Liver (tissue), 9 donors: ENCODE results near the gene PEX14. TPM values are rescaled to one million over a fixed set of nuclear protein-coding genes. Genes with fewer than 3 reads are reported as not detected.

ENCODE experiments used
- DNase-seq: peaks from one replicate; pipeline ENCODE4 v3.0.0-alpha.2; 2017; ENCODE audit warnings: low spot score
- H3K27ac ChIP-seq, 2 donors: one replicate each; pipeline ENCODE4 v1.7.0; 2013; ENCODE audit warnings: inconsistent platforms in 2 of 2, low read length in 2 of 2, control low read depth in 1 of 2, low read depth in 1 of 2, mild to moderate bottlenecking in 1 of 2
- H3K27me3 ChIP-seq, 4 donors: one replicate each; pipeline versions ENCODE4 v1.6.1 to v1.7.0; 2013; ENCODE audit warnings: low read length in 3 of 4, inconsistent platforms in 1 of 4, mild to moderate bottlenecking in 1 of 4, moderate library complexity in 1 of 4; ENCODE audit not compliant: control insufficient read depth in 4 of 4, insufficient read depth in 4 of 4
- H3K36me3 ChIP-seq, 4 donors: one replicate each; pipeline versions ENCODE4 v1.6.1 to v1.7.0; 2013; ENCODE audit warnings: low read length in 3 of 4, mild to moderate bottlenecking in 3 of 4, low read depth in 1 of 4, moderate library complexity in 1 of 4; ENCODE audit not compliant: control insufficient read depth in 4 of 4, insufficient read depth in 3 of 4
- H3K4me1 ChIP-seq, 4 donors: one replicate each; pipeline versions ENCODE4 v1.6.1 to v1.7.0; 2013; ENCODE audit warnings: low read length in 3 of 4, mild to moderate bottlenecking in 3 of 4, moderate library complexity in 1 of 4; ENCODE audit not compliant: control insufficient read depth in 4 of 4, insufficient read depth in 4 of 4
- H3K4me3 ChIP-seq, 3 donors: one replicate each; pipeline versions ENCODE4 v1.6.1 to v1.7.0; 2013; ENCODE audit warnings: low read length in 3 of 3, control low read depth in 1 of 3, low read depth in 1 of 3, mild to moderate bottlenecking in 1 of 3
- H3K9ac ChIP-seq, 2 donors: one replicate each; pipeline ENCODE4 v1.7.0; 2013; ENCODE audit warnings: low read length in 2 of 2, mild to moderate bottlenecking in 2 of 2, moderate library complexity in 2 of 2, control low read depth in 1 of 2, low read depth in 1 of 2
- H3K9me3 ChIP-seq, 4 donors: one replicate each; pipeline versions ENCODE4 v1.6.1 to v1.7.0; 2013; ENCODE audit warnings: low read length in 3 of 4; ENCODE audit not compliant: control insufficient read depth in 4 of 4
- CTCF ChIP-seq: fragments of 150-350 bp; IDR thresholded peaks from 2 replicates; pipeline ENCODE4 v1.5.1; 2017; ENCODE audit warnings: improper control_type of control experiment, low read depth, low read length; ENCODE audit not compliant: missing input control
- EGR1 ChIP-seq, 2 donors: IDR thresholded peaks; 2 replicates each; pipeline ENCODE4 v1.6.1; 2016 to 2018; ENCODE audit warnings: antibody characterized with exemption in 2 of 2, low read depth in 2 of 2
- FOXA1 ChIP-seq: IDR thresholded peaks from 2 replicates; pipeline ENCODE4 v1.6.1; 2016; ENCODE audit warnings: antibody characterized with exemption
- FOXA2 ChIP-seq: IDR thresholded peaks from 2 replicates; pipeline ENCODE4 v1.6.1; 2016; ENCODE audit warnings: antibody characterized with exemption
- HNF4A ChIP-seq, 2 donors: conservative IDR thresholded peaks; 2 replicates each; pipeline ENCODE4 v1.6.1; 2016; ENCODE audit warnings: antibody characterized with exemption in 2 of 2, mild to moderate bottlenecking in 2 of 2
- JUND ChIP-seq, 2 donors: IDR thresholded peaks; 2 replicates each; pipeline ENCODE4 v1.6.1; 2016; ENCODE audit warnings: antibody characterized with exemption in 2 of 2
- NR2F2 ChIP-seq: IDR thresholded peaks from 2 replicates; pipeline ENCODE4 v1.6.1; 2016; ENCODE audit warnings: antibody characterized with exemption
- RAD21 ChIP-seq, 2 donors: IDR thresholded peaks; 2 replicates each; pipeline ENCODE4 v1.6.1; 2016; ENCODE audit warnings: antibody characterized with exemption in 2 of 2, mild to moderate bottlenecking in 2 of 2
- RXRA ChIP-seq, 2 donors: IDR thresholded peaks; 2 replicates each; pipeline ENCODE4 v1.6.1; 2017 to 2018; ENCODE audit warnings: antibody characterized with exemption in 2 of 2, mild to moderate bottlenecking in 1 of 2
- SP1 ChIP-seq: IDR thresholded peaks from 2 replicates; pipeline ENCODE4 v1.6.1; 2018; ENCODE audit warnings: antibody characterized with exemption, mild to moderate bottlenecking
- YY1 ChIP-seq: IDR thresholded peaks from 2 replicates; pipeline ENCODE4 v1.6.1; 2016; ENCODE audit warnings: antibody characterized with exemption, mild to moderate bottlenecking
- WGBS: extraction: QIAGEN DNeasy Blood & Tissue Kit; methylation state at CpG from one replicate; pipeline ENCODE4 v1.1.7; 2013; 5-methylcytosine and 5-hydroxymethylcytosine counted together
- polyA plus RNA-seq, 2 donors: library from polyadenylated mRNA; stranded (reverse) in 1 of 2; unstranded in 1 of 2; fragments of 200-250 nt in 1 of 2; fragments of >200 nt in 1 of 2; fragmentation: Nextera tagmentation in 1 of 2; extraction: Ambion mirVana in 1 of 2; gene quantifications; one replicate each; pipeline versions ENCODE4 v1.2.1 to v1.2.3, GENCODE V29; 2013 to 2015
- total RNA-seq, 2 donors: library from RNA; depleted of rRNA; stranded (reverse); fragments of >200 nt; gene quantifications; one replicate each; pipeline ENCODE4 v1.2.3, GENCODE V29; 2014
- donor health status: healthy.
- donor health status: healthy.
- donor health status: healthy.
- donor health status: healthy.
- donor health status: healthy.

PEX14 gene
- total and polyA plus RNA-seq, 4 donors, result 7.1 to 16.1 (median 11.7) TPM

- 75% methylated on average over 10 of the region's 10 CpGs for WGBS
- no peak overlapping the region for H3K4me3 ChIP-seq
- H3K9ac ChIP-seq, result no peak overlapping the region
- H3K27me3 ChIP-seq, result no peaks in the 10 kb centered on the region
- H3K4me1 ChIP-seq, result peaks cover 12 to 61% (median 42%) of the 10 kb centered on the region in 4 donors
- H3K36me3 ChIP-seq, result no peaks in the 10 kb centered on the region
- H3K9me3 ChIP-seq, result no peaks in the 10 kb centered on the region
- DNase-seq, result no peak
- H3K27ac ChIP-seq, result no peak overlapping the region
- no peak for TF ChIP-seq YY1
- TF ChIP-seq SP1, result no peak
- no peak for TF ChIP-seq RXRA (IDR thresholded peaks at IDR 0.05)
- no peak for TF ChIP-seq NR2F2
- TF ChIP-seq RAD21 (IDR thresholded peaks at IDR 0.05), result no peak
Measured at GRCh38 chr1:10515301-10515975, 40.7 kb downstream of the PEX14 start.

GRCh38 chr1:10515976-10516750 is 41.4 kb downstream of the PEX14 start:
- Histone ChIP-seq H3K27me3 (no peaks in the 10 kb centered on the region), H3K27ac (no peak overlapping the region), H3K36me3 (no peaks in the 10 kb centered on the region), H3K4me3 (no peak overlapping the region), H3K4me1 (peaks cover 8 to 53% (median 35%) of the 10 kb centered on the region in 4 donors), H3K9ac (no peak overlapping the region), H3K9me3 (no peaks in the 10 kb centered on the region)
- DNase-seq, result no peak
- 44% methylated on average over 6 of the region's 6 CpGs for WGBS
- TF ChIP-seq RXRA (IDR thresholded peaks at IDR 0.05) (peak in 1 of 2 donors; percentile 8), FOXA1 (no peak), RAD21 (IDR thresholded peaks at IDR 0.05) (no peak), HNF4A (conservative IDR thresholded peaks at IDR 0.05) (peak; percentile 42 to 44)

GRCh38 chr1:10516925-10517676 is 42.4 kb downstream of the PEX14 start:
- H3K4me3 ChIP-seq, result no peak overlapping the region
- H3K4me1 ChIP-seq, result peaks cover 3 to 48% (median 30%) of the 10 kb centered on the region in 4 donors
- TF ChIP-seq JUND (IDR thresholded peaks at IDR 0.05) (no peak), SP1 (no peak), NR2F2 (no peak), YY1 (no peak), CTCF (no peak), EGR1 (IDR thresholded peaks at IDR 0.05; ENCODE audit: low read depth in 2 of 2) (no peak), FOXA1 (no peak), FOXA2 (no peak), RXRA (IDR thresholded peaks at IDR 0.05) (no peak), HNF4A (conservative IDR thresholded peaks at IDR 0.05) (no peak)
- H3K27me3 ChIP-seq, result no peaks in the 10 kb centered on the region
- no peak overlapping the region for H3K9ac ChIP-seq
- no peaks in the 10 kb centered on the region for H3K9me3 ChIP-seq
- H3K36me3 ChIP-seq, result no peaks in the 10 kb centered on the region
- no peak for DNase-seq
- 66% methylated on average over 8 of the region's 8 CpGs for WGBS
- H3K27ac ChIP-seq, result no peak overlapping the region
